Psoas muscle (tissue), 8 donors: ENCODE measurements around the gene BTBD9. TPM values are rescaled to one million over a fixed set of nuclear protein-coding genes. Genes with fewer than 3 reads are reported as not detected.
A peak's percentile ranks its signal among the peaks of the same experiment; 100 is the strongest.

Experiments
- ATAC-seq, 4 donors: fragments of 200-7000 bp; cut with Tn5 transposase; one replicate each; pipeline ENCODE4 v1.9.1; 2020; ENCODE audit warnings: moderate library complexity in 3 of 4, mild to moderate bottlenecking in 2 of 4
- DNase-seq, 2 donors: peaks; one replicate each; pipeline ENCODE4 v3.0.0-alpha.2; 2020
- H3K27ac ChIP-seq: fragments of 200-600 bp; one replicate; pipeline ENCODE4 v1.8.0; 2022
- H3K27me3 ChIP-seq, 3 donors: fragments of 200-600 bp in 1 of 3; one replicate each; pipeline versions ENCODE4 v1.6.1 to v1.8.0; 2013 to 2022; ENCODE audit warnings: low read length in 2 of 3, mild to moderate bottlenecking in 2 of 3, moderate library complexity in 1 of 3; ENCODE audit not compliant: insufficient read depth in 3 of 3
- H3K36me3 ChIP-seq, 2 donors: fragments of 200-600 bp in 1 of 2; one replicate each; pipeline versions ENCODE4 v1.6.1 to v1.8.0; 2013 to 2022; ENCODE audit warnings: low read depth in 1 of 2, mild to moderate bottlenecking in 1 of 2, moderate library complexity in 1 of 2; ENCODE audit not compliant: insufficient read depth in 1 of 2
- H3K4me1 ChIP-seq: fragments of 200-600 bp; one replicate; pipeline ENCODE4 v1.8.0; 2022
- H3K4me3 ChIP-seq: fragments of 200-600 bp; one replicate; pipeline ENCODE4 v1.8.0; 2022; ENCODE audit warnings: mild to moderate bottlenecking
- H3K9me3 ChIP-seq: fragments of 200-600 bp; one replicate; pipeline ENCODE4 v1.8.0; 2022
- WGBS, 3 donors: extraction: QIAGEN DNeasy Blood & Tissue Kit; methylation state at CpG; one replicate each; pipeline versions ENCODE4 v1.1.6 to v1.1.7; 2013; 5-methylcytosine and 5-hydroxymethylcytosine counted together
- intact Hi-C, 2 donors: fragments of 100-400 bp; cut with DNase I; formaldehyde crosslinking; loops; one replicate each; pipeline versions ENCODE4 v1.11.0 to v1.14.2; 2022
- polyA plus RNA-seq, 3 donors: library from polyadenylated mRNA; stranded (reverse); fragments of 200-250 nt; gene quantifications; one replicate each; pipeline ENCODE4 v1.2.3, GENCODE V29; 2013
- total RNA-seq, 4 donors: library from RNA; stranded (reverse); fragmentation: NEBNext Ultra II Directional in 2 of 4; extraction: Animal tissue kit (Norgen Biotek cat#: 25700) in 2 of 4; gene quantifications; one replicate each; pipeline versions ENCODE4 v1.2.1 to v1.2.4, GENCODE V29; 2021 to 2023
- TF ChIP-seq, protein P1 (sequence below): fragments of 200-600 bp; IDR thresholded peaks from one replicate; pipeline ENCODE4 v1.8.0; 2022; ENCODE audit warnings: antibody characterized with exemption
- donor health status: healthy with polysubstance abuse.
- donor health status: DM: no; HTN: no; CAD: no; lungs with moderate emphysema.
- donor health status: Bipolar disorder and iron deficiency.
- donor health status: healthy.
- donor health status: DM: yes; HTN: yes; CAD: no.
- donor health status: DM: no; HTN: no; CAD: no.
- donor health status: DM: no; HTN: no; CAD: no.
- donor health status: DM: yes; HTN: yes; CAD: no.

Gene BTBD9
- total and polyA plus RNA-seq, 7 donors, result 2.3 to 10.9 (median 8.4) TPM

DNA sequence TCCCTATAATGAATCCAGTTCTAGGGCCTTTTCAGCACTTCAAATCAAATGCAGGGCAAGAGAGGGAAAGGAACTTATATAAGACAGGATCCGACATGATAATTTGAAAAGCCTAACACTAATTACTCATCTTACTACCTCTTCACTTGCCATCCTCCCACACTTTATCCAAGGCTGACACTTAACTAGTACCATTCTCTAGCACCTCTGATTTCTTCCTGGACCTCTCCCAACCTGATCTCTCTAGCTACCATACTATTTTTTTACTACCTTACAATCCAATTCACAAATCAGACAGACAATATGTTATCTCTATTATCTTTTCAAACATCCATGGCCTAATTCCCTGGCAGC, 50.4 kb downstream of the BTBD9 start:
- intact Hi-C loops, result no loop called here
- Histone ChIP-seq H3K9me3 (no peaks in the 10 kb centered on the region), H3K4me1 (no peaks in the 10 kb centered on the region), H3K27me3 (no peaks in the 10 kb centered on the region), H3K4me3 (no peak overlapping the region), H3K36me3 (peaks cover 9 to 31% of the 10 kb centered on the region in 2 donors), H3K27ac (no peak overlapping the region)
- TF ChIP-seq, protein P1, sequence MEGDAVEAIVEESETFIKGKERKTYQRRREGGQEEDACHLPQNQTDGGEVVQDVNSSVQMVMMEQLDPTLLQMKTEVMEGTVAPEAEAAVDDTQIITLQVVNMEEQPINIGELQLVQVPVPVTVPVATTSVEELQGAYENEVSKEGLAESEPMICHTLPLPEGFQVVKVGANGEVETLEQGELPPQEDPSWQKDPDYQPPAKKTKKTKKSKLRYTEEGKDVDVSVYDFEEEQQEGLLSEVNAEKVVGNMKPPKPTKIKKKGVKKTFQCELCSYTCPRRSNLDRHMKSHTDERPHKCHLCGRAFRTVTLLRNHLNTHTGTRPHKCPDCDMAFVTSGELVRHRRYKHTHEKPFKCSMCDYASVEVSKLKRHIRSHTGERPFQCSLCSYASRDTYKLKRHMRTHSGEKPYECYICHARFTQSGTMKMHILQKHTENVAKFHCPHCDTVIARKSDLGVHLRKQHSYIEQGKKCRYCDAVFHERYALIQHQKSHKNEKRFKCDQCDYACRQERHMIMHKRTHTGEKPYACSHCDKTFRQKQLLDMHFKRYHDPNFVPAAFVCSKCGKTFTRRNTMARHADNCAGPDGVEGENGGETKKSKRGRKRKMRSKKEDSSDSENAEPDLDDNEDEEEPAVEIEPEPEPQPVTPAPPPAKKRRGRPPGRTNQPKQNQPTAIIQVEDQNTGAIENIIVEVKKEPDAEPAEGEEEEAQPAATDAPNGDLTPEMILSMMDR, result no peak
- DNase-seq, result no peak
- WGBS, 3 donors, result 96 to 100% (median 100%) methylated on average over 1 of the region's 1 CpG
- no peak for ATAC-seq

DNA sequence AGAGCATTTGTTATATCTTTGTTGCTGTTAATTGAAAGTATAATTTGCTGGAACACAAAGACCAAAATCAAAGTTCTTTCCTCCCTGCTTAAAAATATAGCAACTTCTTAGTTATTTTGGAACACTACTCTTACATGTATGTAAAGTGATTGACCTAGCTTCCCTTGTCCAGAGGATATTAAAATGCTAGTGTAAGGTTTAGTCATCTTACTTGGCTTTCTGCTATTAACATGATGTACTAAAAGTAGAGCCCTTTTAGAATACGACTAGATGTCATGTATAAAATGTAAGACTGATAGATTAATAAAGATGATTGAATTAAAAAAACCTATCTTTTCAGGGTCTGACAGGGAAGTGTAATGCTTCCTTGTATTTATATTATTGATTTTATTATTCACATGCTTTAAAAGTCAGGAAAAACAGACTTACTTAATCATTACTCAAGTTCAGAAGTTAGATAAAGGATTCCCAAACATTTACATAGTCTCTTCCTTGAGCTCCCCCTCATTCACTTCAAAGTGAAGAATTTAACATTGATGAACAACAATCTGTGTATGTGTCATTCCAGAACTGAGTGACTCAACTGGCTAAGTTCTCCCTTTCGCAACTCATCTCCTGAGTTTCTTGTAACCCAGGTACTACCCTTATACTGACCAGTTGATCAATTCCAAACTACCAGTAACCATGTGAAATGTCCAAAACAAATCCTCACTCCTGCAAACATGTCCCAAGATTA, 50.9 kb downstream of the BTBD9 start:
- no peaks in the 10 kb centered on the region for H3K4me1 ChIP-seq
- H3K9me3 ChIP-seq, result no peaks in the 10 kb centered on the region
- WGBS, 3 donors, result 77 to 89% (median 83%) methylated on average over 2 of the region's 2 CpGs
- peaks cover 6 to 27% of the 10 kb centered on the region in 2 donors for H3K36me3 ChIP-seq
- no peak overlapping the region for H3K4me3 ChIP-seq
- DNase-seq (no peak), ATAC-seq (peak in 1 of 4 donors; percentile 46)
- TF ChIP-seq, protein P1, result no peak
- no peaks in the 10 kb centered on the region for H3K27me3 ChIP-seq
- H3K27ac ChIP-seq, result no peak overlapping the region
- intact Hi-C loops, result no loop called here

DNA sequence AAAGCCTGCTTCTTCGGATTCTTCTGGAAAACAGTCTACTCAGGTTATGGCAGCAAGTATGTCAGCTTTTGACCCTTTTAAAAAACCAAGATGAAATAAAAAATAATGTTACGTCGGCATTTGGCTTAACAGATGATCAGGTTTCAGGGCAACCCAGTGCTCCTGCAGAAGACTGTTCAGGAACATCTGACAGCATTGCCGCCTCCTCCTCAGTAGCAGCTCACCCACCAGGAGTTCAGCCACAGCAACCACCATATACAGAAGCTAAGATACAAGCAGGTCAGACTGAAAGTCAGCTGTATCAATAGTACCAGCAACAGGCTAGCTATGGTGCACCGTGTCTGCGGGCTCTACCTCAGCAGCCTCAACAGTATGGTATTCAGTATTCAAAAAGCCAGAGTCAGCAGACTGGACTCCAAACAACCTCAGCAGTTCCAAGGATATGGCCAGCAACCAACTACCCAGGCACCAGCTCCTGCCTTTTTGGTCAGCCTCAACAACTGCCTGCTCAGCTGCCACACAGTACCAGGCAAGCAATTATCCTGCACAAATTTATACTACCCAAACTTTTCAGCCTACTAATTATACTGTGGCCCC, 51.9 kb downstream of the BTBD9 start:
- ATAC-seq, result peak; percentile 67 to 83 (median 76)
- 66 to 91% (median 78%) methylated on average over 6 of the region's 6 CpGs for WGBS, 3 donors

DNA sequence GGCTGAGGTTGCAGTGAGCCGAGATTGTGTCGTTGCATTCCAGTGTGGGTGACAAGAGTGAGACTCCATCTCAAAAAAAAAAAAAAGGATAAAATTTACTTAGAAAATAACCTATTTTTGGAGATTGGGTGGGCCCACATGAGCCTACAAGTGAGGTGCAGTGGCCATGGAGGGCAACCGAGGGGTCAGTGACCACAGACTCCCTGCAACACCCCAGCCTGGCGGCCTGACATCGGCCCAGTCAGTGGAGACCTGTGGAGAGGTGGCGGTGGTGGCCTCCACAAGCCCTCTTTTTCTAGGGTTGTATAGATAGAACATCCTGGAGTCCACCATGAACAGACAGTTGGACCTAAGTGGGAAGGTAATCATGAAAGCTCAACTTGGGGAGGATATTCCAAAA, 52.7 kb downstream of the BTBD9 start:
- WGBS, 3 donors, result 98 to 99% (median 99%) methylated on average over 6 of the region's 6 CpGs
- ATAC-seq (no peak), DNase-seq (no peak)
- intact Hi-C loops, result no loop called here
- H3K27me3 ChIP-seq, result no peaks in the 10 kb centered on the region
- no peak overlapping the region for H3K27ac ChIP-seq
- TF ChIP-seq, protein P1, result no peak
- no peak overlapping the region for H3K4me3 ChIP-seq
- peaks cover 4 to 18% of the 10 kb centered on the region in 2 donors for H3K36me3 ChIP-seq
- no peaks in the 10 kb centered on the region for H3K9me3 ChIP-seq
- H3K4me1 ChIP-seq, result no peaks in the 10 kb centered on the region

More for the DNA sequence above, 51.9 kb downstream of the BTBD9 start:
- H3K4me1 ChIP-seq, result no peaks in the 10 kb centered on the region
- intact Hi-C loops, result no loop called here
- no peaks in the 10 kb centered on the region for H3K9me3 ChIP-seq
- no peak overlapping the region for H3K27ac ChIP-seq
- DNase-seq, result no peak
- H3K27me3 ChIP-seq, result no peaks in the 10 kb centered on the region
- no peak overlapping the region for H3K4me3 ChIP-seq
- TF ChIP-seq, protein P1, result no peak
- H3K36me3 ChIP-seq, result peaks cover 4 to 25% of the 10 kb centered on the region in 2 donors
